T1000 (cell line): Measurements from ENCODE around the gene ZNF850.

ENCODE experiments used
- DNase-seq: peaks from one replicate; lab custom pipeline; 2025; ENCODE audit warnings: mixed read lengths; lab: John Stamatoyannopoulos, UW

Gene ZNF850

DNA sequence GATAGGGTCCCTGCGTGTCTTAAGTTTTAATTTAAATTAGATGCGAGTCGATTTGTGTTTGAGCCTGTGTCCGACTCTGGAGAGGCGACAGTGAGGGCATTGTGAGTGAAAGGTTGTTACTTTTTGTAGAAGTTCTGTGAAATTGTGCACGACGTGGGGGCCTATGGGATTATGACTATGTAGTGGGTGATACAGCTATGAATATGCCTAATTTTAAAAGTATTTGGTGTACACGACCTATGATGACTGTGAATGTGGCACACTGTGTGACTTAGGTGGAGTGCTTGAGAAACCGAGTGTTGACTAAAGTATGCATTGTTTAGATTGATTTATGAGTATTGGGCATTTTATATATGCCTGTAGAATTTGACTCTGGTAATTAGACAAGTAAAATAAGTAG is 84.5 kb downstream of the ZNF850 start:
- DNase-seq, result no peak

DNA sequence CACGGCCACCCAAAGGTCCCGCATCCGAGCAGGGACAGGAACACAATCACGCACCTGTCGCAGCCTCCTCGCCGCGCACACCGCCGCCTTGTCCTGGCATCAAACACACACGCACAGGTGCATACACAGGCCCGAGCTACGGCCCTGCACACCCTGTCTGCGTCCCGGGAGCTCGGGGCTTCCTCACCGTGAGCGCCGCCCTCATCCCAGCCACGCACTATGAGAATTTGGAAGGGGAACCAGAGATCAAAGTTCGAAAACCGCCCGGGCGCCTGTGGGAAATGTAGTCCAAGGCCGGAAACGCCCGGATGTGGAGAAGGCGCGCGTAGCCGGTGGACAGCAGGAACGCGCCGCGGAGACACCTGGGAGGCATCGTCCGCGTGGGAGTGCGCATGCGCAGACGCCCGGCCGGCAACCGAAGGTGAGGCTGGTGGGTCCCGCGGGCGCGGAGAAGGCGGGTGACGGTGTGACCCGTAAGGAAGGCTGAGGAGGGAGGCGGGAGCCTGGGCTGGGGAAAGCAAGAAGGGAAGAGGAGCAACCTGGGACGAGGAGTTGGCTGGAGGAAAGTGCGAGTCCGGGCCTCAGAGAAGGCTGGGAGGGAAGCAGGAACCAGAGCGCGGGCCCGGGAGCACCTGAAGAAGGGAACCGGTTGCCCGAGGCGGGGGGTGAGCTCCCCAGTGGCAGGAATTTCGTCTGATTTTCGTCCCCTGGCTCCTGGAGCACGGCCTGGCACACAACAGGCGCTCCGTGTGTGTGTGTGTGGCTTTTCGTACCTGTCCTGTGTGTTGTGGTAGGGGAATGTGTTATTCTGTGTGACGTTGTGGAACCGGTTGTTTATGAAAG is 85.2 kb downstream of the ZNF850 start, which contains the start of gene ZNF567:
ZNF567 (plus strand) TSS at position 399 of the 843 bp plus-strand sequence. CDS start 7,256 bp downstream, outside the sequence.
- DNase-seq, result peak; percentile 96

DNA sequence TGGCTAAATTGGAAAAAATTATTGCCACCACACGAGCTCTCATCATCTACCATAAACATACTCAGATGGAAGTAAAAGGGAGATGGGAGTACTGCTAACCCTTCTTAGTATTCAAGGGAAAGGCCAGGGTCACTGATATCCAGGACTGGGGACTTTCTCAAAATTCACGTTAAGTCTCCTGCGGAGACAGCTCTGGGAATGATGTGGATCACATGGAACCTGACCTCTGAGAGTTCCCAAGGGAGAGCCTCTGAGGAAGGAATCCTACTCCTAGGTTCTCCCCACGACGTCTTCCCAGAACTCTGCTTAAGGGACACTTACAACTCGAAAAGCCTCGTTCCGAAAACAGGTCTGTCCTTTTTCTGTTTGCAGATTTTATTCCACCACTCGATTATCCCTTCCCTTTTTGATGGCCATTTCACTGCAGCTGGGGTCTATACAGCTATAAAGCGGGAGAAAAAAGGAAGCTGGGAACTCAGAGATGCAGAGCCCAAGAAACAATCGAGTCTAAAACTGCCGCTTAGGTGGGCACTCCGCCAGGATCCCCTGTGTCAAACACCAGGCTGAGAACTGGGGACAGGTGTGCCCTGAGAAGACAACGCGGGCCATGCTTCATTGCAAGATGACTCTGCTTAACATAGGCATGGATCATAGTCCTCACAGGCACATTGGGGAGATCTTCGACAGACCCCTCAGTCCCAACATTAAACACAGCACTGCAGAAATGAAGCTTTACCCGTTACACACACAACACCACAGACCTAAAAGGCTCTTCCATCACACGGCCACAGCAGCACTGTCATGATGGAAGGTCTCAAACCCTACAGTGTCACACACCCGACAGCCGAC is 86.0 kb downstream of the ZNF850 start:
- no peak for DNase-seq

DNA sequence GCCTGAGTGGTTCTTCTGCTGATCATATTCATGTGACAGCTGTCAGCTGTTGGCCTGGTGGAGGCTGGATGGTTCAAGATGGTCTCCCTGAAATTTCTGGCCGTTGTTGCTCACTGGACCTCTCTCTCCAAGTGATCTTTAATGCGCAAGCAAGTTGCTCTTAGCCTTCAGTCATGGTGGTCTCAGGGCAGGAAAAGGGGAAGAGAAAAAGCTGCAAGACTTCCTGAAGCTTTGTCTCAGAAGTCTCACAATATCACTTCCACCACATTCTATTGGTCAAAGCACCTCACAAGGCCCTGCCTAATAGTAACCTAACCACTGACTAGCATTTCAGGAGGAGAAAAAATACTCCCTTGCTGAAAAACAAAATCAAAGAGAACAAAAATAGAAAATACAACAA is 86.8 kb downstream of the ZNF850 start:
- no peak for DNase-seq

DNA sequence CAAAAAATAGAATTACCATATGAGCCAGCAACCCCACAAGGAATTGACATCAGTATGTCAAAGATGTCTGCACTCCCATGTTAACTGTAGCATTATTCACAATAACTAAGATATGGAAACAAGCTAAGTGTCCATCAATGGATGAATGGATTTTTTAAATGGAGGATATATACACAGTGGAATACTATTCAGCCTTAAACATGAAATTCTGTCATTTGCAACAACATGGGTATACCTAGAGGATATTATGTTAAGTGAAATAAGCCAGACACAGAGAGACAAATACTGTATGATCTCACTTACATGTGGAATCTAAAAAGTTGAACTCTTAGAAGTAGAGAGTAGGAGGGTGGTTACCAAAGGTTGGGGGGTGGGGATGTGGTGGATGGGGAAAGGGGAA is 93.2 kb downstream of the ZNF850 start:
- DNase-seq, result no peak

DNA sequence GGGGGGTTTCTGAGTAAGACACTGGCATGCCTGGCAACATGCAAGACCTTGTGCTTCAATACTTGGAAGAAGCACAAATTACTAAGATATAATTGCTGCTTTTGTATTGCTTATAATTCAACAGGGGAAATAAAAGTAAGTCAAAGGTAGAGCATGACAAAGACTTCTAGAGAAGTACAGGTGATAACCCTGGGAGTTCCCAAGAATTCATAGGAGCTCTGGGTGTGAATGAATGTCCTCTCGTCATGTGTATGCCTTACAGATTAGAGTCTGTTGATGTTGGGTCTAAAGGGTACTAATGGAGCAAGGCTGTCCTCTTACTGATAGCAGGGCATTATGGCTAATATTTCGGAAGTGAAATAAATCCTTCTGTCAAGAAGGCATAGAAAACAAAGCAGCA is 98.4 kb downstream of the ZNF850 start:
- DNase-seq, result no peak

DNA sequence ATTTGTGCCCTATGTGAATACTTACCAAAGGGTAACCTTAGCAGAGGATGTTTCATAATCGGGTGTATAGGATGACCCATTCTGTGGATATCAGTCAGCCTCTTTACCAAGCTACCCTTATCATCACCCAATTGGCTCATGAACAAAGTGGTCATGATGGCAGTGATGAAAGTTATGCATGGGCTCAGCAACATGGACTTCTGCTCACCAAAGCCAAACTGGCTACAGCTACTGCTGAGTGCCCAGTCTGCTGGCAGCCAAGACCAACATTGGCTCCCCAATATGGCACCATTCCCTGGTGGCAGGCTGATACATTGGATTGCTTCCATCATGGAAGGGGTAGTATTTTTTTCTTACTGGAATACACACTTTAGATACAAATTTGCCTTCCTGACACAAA is 100.2 kb downstream of the ZNF850 start:
- DNase-seq, result no peak

DNA sequence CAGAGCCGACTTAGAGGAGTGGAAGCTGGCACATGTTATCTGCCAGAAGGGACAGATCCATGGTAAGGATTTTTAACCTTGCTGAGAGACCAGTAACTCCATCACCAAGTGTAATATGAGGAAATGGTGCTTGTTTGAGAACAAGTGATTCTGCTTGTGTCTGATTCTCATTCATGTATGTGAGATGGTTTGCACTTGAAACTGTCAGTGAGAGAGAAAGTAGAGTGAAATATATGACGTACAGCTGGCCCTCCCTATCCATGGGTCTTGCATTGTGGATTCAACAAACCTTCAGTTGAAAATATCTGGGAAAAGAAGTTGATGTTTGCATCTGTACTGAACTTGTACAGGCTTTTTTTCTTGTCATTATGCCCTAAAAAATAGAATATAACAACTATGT is 104.0 kb downstream of the ZNF850 start:
- DNase-seq, result no peak

DNA sequence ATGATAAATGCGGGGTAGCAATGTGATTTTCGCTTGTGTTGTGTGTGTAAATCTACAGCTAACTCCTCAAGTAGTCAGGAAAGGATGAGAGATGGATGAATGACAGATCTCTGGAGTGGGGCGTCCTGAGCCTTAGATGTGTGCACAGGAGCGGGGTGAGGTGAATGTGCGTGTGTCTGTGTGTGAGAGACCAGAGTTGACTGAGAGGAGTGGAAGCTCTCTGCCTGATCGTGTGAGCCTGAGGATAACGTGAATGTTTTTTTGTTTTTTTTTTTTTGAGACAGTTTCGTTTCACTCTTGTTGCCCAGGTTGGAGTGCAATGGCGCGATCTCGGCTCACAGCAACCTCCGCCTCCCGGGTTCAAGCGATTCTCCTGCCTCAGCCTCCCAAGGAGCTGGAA is 106.8 kb downstream of the ZNF850 start:
- DNase-seq, result no peak
